K562 (cell line): ENCODE results near the gene DCAF5.

ENCODE experiments used
- BDP1 ChIP-seq: IDR thresholded peaks from 3 replicates; pipeline ENCODE4 v1.6.1; 2011; ENCODE audit not compliant: insufficient read length, insufficient read depth
- DACH1 ChIP-seq: fragments of 450-650 bp; IDR thresholded peaks from 2 replicates; pipeline ENCODE4 v1.6.1; 2018; ENCODE audit not compliant: partially characterized antibody
- FOXA3 ChIP-seq, 2 experiments: fragments of 450-650 bp in 1 of 2; sonication (generic) in 1 of 2; formaldehyde crosslinking; IDR thresholded peaks in 1 of 2; conservative IDR thresholded peaks in 1 of 2; 2 replicates each; pipeline versions ENCODE4 v1.4.0 to v1.8.0; 2020 to 2022; ENCODE audit warnings: mild to moderate bottlenecking in 2 of 2, missing genetic modification reagents in 1 of 2
- MLX ChIP-seq, 2 experiments: fragments of 450-650 bp in 1 of 2; sonication (generic) in 1 of 2; formaldehyde crosslinking; conservative IDR thresholded peaks; 2 replicates each; pipeline versions ENCODE4 v1.4.0 to v1.8.1; 2020 to 2022; ENCODE audit warnings: mild to moderate bottlenecking in 1 of 2, missing genetic modification reagents in 1 of 2
- MYC ChIP-seq, 2 experiments: fragments of 250-450 bp in 1 of 2; sonication (Bioruptor Pico) in 1 of 2; IDR thresholded peaks; 2 replicates each; pipeline versions ENCODE4 v1.5.1 to v1.6.1; 2012 to 2021; ENCODE audit warnings: low read depth in 2 of 2, borderline replicate concordance in 1 of 2, improper control_type of control experiment in 1 of 2, low read length in 1 of 2, mild to moderate bottlenecking in 1 of 2, moderate library complexity in 1 of 2
- NCOA1 ChIP-seq: fragments of 450-650 bp; IDR thresholded peaks from 2 replicates; pipeline ENCODE4 v1.6.1; 2016; ENCODE audit warnings: low read depth
- PBX2 ChIP-seq, 2 experiments: IDR thresholded peaks in 1 of 2; conservative IDR thresholded peaks in 1 of 2; 2 replicates each; pipeline ENCODE4 v1.6.1; 2016; ENCODE audit warnings: low read depth in 2 of 2, mild to moderate bottlenecking in 1 of 2, missing compliant biosample characterization in 1 of 2, missing genetic modification characterization in 1 of 2, moderate library complexity in 1 of 2
- SREBF2 ChIP-seq: sonication (generic); formaldehyde crosslinking; IDR thresholded peaks from 2 replicates; pipeline ENCODE4 v1.4.0; 2020; ENCODE audit warnings: mild to moderate bottlenecking, missing genetic modification reagents
- ZBTB2 ChIP-seq: fragments of 450-650 bp; IDR thresholded peaks from 2 replicates; pipeline ENCODE4 v1.6.1; 2016; ENCODE audit warnings: antibody characterized with exemption
- ZNF384 ChIP-seq: IDR thresholded peaks from 2 replicates; pipeline ENCODE4 v1.6.1; 2012; ENCODE audit warnings: low read depth, low read length, improper control_type of control experiment
- ZNF77 ChIP-seq: fragments of 250-450 bp; sonication (Bioruptor Pico); IDR thresholded peaks from 2 replicates; pipeline ENCODE4 v1.5.0; 2020
- ZZZ3 ChIP-seq: fragments of 450-650 bp; IDR thresholded peaks from 2 replicates; pipeline ENCODE4 v1.6.1; 2016; ENCODE audit warnings: antibody characterized with exemption, mild to moderate bottlenecking, moderate library complexity

- TF ChIP-seq PBX2 (CRISPR knock-in tag; IDR thresholded peaks at IDR 0.05; ENCODE audit: low read depth) (no peak), PBX2 (tag; conservative IDR thresholded peaks at IDR 0.05; ENCODE audit: low read depth) (no peak), SREBF2 (CRISPR knock-in tag) (no peak), MYC (IDR thresholded peaks at IDR 0.05; ENCODE audit: low read depth, low read length) (no peak), MYC (CRISPR knock-in tag; IDR thresholded peaks at IDR 0.05; ENCODE audit: borderline replicate concordance, low read depth) (no peak), ZNF77 (no peak), FOXA3 (CRISPR knock-in tag; conservative IDR thresholded peaks at IDR 0.05 in 1 of 2, IDR thresholded peaks at IDR 0.05 in 1 of 2) (no peak), DACH1 (no peak), ZBTB2 (no peak), BDP1 (no peak), NCOA1 (no peak), ZNF384 (no peak), ZZZ3 (no peak), MLX (CRISPR knock-in tag; conservative IDR thresholded peaks at IDR 0.05) (no peak)
These were observed 93.0 kb downstream of the DCAF5 start for GRCh38 chr14:69059658-69060623.
